SK-N-SH (cell line): ENCODE results near the gene P2RX2.

ENCODE experiments used
- CTCF ChIP-seq: fragments of 200-600 bp; sonication (generic); IDR thresholded peaks from 2 replicates; pipeline ENCODE4 v1.6.1; 2017; ENCODE audit warnings: antibody characterized with exemption, mild to moderate bottlenecking, moderate library complexity
- ZBTB33 ChIP-seq: IDR thresholded peaks from 2 replicates; pipeline ENCODE4 v1.4.0; 2012; ENCODE audit warnings: low read depth, borderline replicate concordance

GRCh38 chr12:132620899-132621656 lies 2.5 kb downstream of the P2RX2 start:
- no peak for TF ChIP-seq ZBTB33
- TF ChIP-seq CTCF = no peak
